Panc1 (cell line): ENCODE results near the gene GABRR1. TPM values are rescaled to one million over a fixed set of nuclear protein-coding genes. Genes with fewer than 3 reads are reported as not detected.

Source experiments
- ATAC-seq: fragments of 200-7000 bp; cut with Tn5 transposase; 2 replicates; pipeline ENCODE4 v1.9.1; 2020; ENCODE audit warnings: mild to moderate bottlenecking, moderate library complexity
- BruUV-seq: library from RNA; stranded (reverse); fragments of 400-500 nt; replicated peaks from 2 replicates; lab custom pipeline; 2021; lab: Mats Ljungman, UMichigan
- CTCF ChIA-PET: fragments of 300-600 bp; sonication (Branson Sonifier 250); formaldehyde crosslinking; loops from one replicate; lab custom pipeline; 2022; ENCODE audit warnings: antibody characterized with exemption; lab: Charles Lee
- POLR2A ChIA-PET: fragments of 300-600 bp; sonication (Branson Sonifier 250); formaldehyde crosslinking; loops from one replicate; lab custom pipeline; 2022; ENCODE audit warnings: antibody characterized with exemption; lab: Charles Lee
- DNase-seq: peaks from one replicate; pipeline ENCODE4 v3.0.0-alpha.2; 2010; ENCODE audit warnings: low read depth, low spot score
- H3K27ac ChIP-seq: 2 replicates; pipeline ENCODE4 v1.5.1; 2011; ENCODE audit warnings: mild to moderate bottlenecking, low read length, inconsistent platforms
- H3K27me3 ChIP-seq: fragments of 200-500 bp; sonication (Bioruptor generic); 2 replicates; pipeline ENCODE4 v1.6.0; 2014; ENCODE audit warnings: low read length, inconsistent platforms; ENCODE audit not compliant: control insufficient read depth, insufficient read depth
- H3K36me3 ChIP-seq: fragments of 200-500 bp; sonication (Bioruptor generic); 2 replicates; pipeline ENCODE4 v1.5.1; 2014; ENCODE audit warnings: inconsistent platforms, mild to moderate bottlenecking, low read length, moderate library complexity; ENCODE audit not compliant: control insufficient read depth, insufficient read depth
- H3K4me1 ChIP-seq: 2 replicates; pipeline ENCODE4 v1.5.1; 2011; ENCODE audit warnings: inconsistent platforms, mild to moderate bottlenecking, low read length, moderate library complexity; ENCODE audit not compliant: control insufficient read depth, insufficient read depth
- H3K4me3 ChIP-seq, 2 experiments: 2 replicates each; pipeline ENCODE4 v1.5.1; 2011 to 2012; ENCODE audit warnings: low read depth in 2 of 2, low read length in 2 of 2, mild to moderate bottlenecking in 2 of 2, inconsistent platforms in 1 of 2, moderate library complexity in 1 of 2
- H3K9me3 ChIP-seq: fragments of 200-500 bp; sonication (Bioruptor generic); 2 replicates; pipeline ENCODE4 v1.5.1; 2014; ENCODE audit warnings: low read depth, mild to moderate bottlenecking, inconsistent platforms, low read length, moderate library complexity; ENCODE audit not compliant: control insufficient read depth, insufficient read depth
- POLR2AphosphoS5 ChIP-seq: IDR thresholded peaks from 2 replicates; pipeline ENCODE4 v1.6.1; 2012; ENCODE audit warnings: mild to moderate bottlenecking, low read depth, low read length, moderate library complexity
- SIN3A ChIP-seq: IDR thresholded peaks from 2 replicates; pipeline ENCODE4 v1.6.1; 2012; ENCODE audit warnings: low read depth, mild to moderate bottlenecking, low read length, moderate library complexity, borderline replicate concordance; ENCODE audit not compliant: insufficient read depth
- TCF7L2 ChIP-seq: IDR thresholded peaks from 2 replicates; pipeline ENCODE4 v1.6.1; 2011; ENCODE audit warnings: mild to moderate bottlenecking, low read depth, low read length, inconsistent platforms
- in situ Hi-C: cut with HindIII; loops from 2 replicates; pipeline ENCODE4 v1.10.0; 2016; ENCODE audit warnings: low sequenced_read_pairs, low pct_unique_long_range_greater_than_20kb
- intact Hi-C: fragments of 100-400 bp; cut with micrococcal nuclease; formaldehyde crosslinking; loops from one replicate; pipeline ENCODE4 v1.10.0; 2022; ENCODE audit not compliant: unreplicated experiment
- total RNA-seq: library from RNA; stranded (reverse); gene quantifications from one replicate; pipeline ENCODE4 v1.2.1, GENCODE V29; 2021; ENCODE audit not compliant: unreplicated experiment
- TF ChIP-seq, protein P1 (sequence below): fragments of 450-650 bp; IDR thresholded peaks from 2 replicates; pipeline ENCODE4 v1.5.1; 2017; ENCODE audit warnings: mild to moderate bottlenecking
- TF ChIP-seq, protein P2 (sequence below), 2 experiments: IDR thresholded peaks; 2 replicates each; pipeline ENCODE4 v1.6.1; 2011 to 2012; ENCODE audit warnings: low read depth in 2 of 2, control low read depth in 1 of 2, low read length in 1 of 2, mild to moderate bottlenecking in 1 of 2, moderate library complexity in 1 of 2; ENCODE audit not compliant: insufficient read depth in 1 of 2

Gene GABRR1
- total RNA-seq, 1 experiment from 2014 or later = not detected

DNA sequence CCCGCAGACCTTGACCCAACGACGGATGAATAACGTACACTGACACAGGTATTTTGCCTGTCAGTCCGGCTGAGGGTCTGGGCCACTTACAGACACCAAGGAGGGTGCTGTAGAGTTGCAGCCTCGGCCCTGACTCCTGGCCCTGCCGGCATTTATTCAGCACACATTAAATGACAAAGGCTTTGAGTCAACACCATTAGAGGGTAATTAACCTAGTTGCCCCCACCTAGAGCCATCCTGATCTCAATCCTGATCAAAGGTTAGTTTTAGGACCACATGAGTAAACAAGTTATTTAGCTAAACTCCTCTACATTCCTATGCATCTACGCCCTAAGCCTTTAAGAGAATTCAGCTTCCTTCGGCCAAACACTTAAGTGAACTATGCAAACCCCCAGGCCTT, 83.2 kb downstream of the GABRR1 start:
- CTCF ChIA-PET = no interaction called here
- in situ Hi-C loops = no loop called here

DNA sequence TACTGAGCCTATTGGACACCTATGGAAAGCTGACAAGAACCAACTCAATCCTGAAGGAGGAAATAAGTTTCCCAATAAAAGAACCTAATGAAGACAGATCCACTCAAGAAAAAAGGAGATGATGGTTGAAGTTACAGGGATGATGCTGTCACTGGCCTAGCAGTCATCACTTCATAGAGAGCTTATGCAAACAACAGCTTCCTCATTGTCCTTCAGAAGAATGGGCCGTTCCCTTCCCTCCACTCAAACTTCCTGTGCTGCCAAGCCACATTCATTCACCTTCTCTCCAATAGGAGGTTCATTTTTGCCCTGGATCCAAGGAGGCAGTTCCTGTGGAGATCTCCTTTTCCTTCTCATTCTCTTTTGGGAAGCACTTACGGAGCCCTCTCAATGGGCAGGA, 85.1 kb downstream of the GABRR1 start:
- no peak overlapping the region for H3K4me3 ChIP-seq
- no peak overlapping the region for H3K27ac ChIP-seq
- H3K9me3 ChIP-seq = no peaks in the 10 kb centered on the region
- H3K36me3 ChIP-seq = no peaks in the 10 kb centered on the region
- ATAC-seq (no peak), DNase-seq (no peak)
- no peaks in the 10 kb centered on the region; the same call in 1 of the 2 replicates for H3K27me3 ChIP-seq
- BruUV-seq = no TSS peak
- ChIA-PET POLR2A (no interaction called here), CTCF (no interaction called here)
- intact Hi-C loops (no loop called here), in situ Hi-C loops (no loop called here)
- TF ChIP-seq, protein P1, sequence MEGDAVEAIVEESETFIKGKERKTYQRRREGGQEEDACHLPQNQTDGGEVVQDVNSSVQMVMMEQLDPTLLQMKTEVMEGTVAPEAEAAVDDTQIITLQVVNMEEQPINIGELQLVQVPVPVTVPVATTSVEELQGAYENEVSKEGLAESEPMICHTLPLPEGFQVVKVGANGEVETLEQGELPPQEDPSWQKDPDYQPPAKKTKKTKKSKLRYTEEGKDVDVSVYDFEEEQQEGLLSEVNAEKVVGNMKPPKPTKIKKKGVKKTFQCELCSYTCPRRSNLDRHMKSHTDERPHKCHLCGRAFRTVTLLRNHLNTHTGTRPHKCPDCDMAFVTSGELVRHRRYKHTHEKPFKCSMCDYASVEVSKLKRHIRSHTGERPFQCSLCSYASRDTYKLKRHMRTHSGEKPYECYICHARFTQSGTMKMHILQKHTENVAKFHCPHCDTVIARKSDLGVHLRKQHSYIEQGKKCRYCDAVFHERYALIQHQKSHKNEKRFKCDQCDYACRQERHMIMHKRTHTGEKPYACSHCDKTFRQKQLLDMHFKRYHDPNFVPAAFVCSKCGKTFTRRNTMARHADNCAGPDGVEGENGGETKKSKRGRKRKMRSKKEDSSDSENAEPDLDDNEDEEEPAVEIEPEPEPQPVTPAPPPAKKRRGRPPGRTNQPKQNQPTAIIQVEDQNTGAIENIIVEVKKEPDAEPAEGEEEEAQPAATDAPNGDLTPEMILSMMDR = no peak
- TF ChIP-seq POLR2AphosphoS5 (no peak), TCF7L2 (no peak), SIN3A (no peak)
- TF ChIP-seq, protein P2, sequence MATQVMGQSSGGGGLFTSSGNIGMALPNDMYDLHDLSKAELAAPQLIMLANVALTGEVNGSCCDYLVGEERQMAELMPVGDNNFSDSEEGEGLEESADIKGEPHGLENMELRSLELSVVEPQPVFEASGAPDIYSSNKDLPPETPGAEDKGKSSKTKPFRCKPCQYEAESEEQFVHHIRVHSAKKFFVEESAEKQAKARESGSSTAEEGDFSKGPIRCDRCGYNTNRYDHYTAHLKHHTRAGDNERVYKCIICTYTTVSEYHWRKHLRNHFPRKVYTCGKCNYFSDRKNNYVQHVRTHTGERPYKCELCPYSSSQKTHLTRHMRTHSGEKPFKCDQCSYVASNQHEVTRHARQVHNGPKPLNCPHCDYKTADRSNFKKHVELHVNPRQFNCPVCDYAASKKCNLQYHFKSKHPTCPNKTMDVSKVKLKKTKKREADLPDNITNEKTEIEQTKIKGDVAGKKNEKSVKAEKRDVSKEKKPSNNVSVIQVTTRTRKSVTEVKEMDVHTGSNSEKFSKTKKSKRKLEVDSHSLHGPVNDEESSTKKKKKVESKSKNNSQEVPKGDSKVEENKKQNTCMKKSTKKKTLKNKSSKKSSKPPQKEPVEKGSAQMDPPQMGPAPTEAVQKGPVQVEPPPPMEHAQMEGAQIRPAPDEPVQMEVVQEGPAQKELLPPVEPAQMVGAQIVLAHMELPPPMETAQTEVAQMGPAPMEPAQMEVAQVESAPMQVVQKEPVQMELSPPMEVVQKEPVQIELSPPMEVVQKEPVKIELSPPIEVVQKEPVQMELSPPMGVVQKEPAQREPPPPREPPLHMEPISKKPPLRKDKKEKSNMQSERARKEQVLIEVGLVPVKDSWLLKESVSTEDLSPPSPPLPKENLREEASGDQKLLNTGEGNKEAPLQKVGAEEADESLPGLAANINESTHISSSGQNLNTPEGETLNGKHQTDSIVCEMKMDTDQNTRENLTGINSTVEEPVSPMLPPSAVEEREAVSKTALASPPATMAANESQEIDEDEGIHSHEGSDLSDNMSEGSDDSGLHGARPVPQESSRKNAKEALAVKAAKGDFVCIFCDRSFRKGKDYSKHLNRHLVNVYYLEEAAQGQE (IDR thresholded peaks at IDR 0.05; ENCODE audit: insufficient read depth in 1 of 2, low read depth in 2 of 2, low read length in 1 of 2) = no peak
- H3K4me1 ChIP-seq = no peaks in the 10 kb centered on the region

More for the DNA sequence above, 83.2 kb downstream of the GABRR1 start:
- intact Hi-C loops = no loop called here
- ATAC-seq (no peak), DNase-seq (no peak)
- POLR2A ChIA-PET = no interaction called here
- no TSS peak for BruUV-seq
- no peaks in the 10 kb centered on the region for H3K4me1 ChIP-seq
- no peaks in the 10 kb centered on the region for H3K36me3 ChIP-seq
- no peak for TF ChIP-seq SIN3A
- TF ChIP-seq TCF7L2 = no peak
- no peaks in the 10 kb centered on the region; the same call in 1 of the 2 replicates for H3K27me3 ChIP-seq
- H3K9me3 ChIP-seq = no peaks in the 10 kb centered on the region
- no peak overlapping the region for H3K27ac ChIP-seq
- no peak overlapping the region for H3K4me3 ChIP-seq

DNA sequence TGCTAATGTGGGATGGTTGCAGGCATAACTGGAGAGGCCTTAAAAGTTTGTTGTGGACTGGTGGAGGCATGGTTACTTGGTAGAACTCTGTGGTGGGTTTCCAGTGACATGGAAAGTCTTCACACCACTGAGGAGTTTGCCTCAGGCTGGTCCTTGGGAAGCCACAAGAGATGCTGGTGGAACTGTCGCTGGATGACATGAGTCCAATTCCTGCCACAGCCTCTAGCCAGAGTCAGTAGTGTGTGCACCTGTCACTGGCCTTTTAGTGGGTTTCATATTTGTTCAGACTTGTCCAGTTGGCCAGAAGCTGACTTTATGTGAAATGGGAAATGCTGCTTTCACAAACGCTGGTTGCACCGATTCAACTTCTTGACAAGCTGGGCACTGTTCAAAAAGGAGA, 85.6 kb downstream of the GABRR1 start:
- H3K36me3 ChIP-seq = no peaks in the 10 kb centered on the region
- intact Hi-C loops (no loop called here), in situ Hi-C loops (no loop called here)
- DNase-seq (no peak), ATAC-seq (no peak)
- no peaks in the 10 kb centered on the region for H3K9me3 ChIP-seq
- CTCF ChIA-PET = no interaction called here
- POLR2A ChIA-PET = no interaction called here
- BruUV-seq = no TSS peak
- H3K27ac ChIP-seq = no peak overlapping the region
- no peak overlapping the region for H3K4me3 ChIP-seq
- TF ChIP-seq SIN3A (no peak), POLR2AphosphoS5 (no peak), TCF7L2 (no peak)
- TF ChIP-seq, protein P2 (IDR thresholded peaks at IDR 0.05; ENCODE audit: insufficient read depth in 1 of 2, low read depth in 2 of 2, low read length in 1 of 2) = no peak
- TF ChIP-seq, protein P1 = no peak
- no peaks in the 10 kb centered on the region for H3K4me1 ChIP-seq
- no peaks in the 10 kb centered on the region; the same call in 1 of the 2 replicates for H3K27me3 ChIP-seq
